ENCODE results near the gene PRDX1.
"Not testable (repeated sequence)": the region's sequence is repeated elsewhere in the genome, so short reads cannot be mapped to it uniquely, and the experiment has no call there.

The PRDX1 gene

DNA sequence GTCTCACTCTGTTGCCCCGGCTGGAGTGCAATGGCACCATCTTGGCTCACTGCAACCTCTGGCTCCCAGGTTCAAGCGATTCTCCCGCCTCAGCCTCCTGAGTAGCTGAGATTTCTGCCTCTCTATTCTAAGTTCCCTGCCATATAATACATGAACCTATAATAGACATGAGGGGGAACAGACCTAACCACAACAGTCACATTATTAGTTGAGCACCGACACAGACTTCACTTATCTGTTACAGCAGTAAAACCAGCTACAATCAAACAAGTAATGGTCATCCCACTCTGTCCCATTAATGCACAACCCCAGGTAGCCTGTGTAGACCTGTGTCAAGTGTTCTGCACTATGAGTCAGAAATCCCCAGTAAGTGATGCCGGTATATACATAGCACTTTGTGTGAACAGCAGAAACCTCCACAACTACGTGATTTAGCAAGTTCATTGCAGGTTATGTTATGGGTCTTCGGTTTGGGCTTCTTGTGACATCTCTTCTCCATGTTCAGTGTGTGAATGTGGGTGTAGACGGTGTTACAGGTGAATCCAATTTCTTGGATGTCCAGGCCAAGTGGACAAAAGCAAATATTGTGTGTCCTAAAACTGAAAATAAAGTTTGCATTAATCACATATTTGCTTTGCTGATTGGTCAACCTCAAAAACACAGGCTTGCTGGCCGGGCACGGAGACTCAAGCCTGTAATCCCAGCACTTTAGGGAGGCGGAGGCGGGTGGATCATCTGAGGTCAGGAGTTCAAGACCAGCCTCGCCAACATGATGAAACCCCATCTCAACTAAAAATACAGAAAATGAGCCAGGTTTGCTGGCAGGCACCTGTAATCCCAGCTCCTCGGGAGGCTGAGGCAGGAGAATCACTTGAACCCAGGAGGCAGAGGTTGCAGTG is 18.0 kb downstream of the PRDX1 start:
- no peak for FAIRE-seq

DNA sequence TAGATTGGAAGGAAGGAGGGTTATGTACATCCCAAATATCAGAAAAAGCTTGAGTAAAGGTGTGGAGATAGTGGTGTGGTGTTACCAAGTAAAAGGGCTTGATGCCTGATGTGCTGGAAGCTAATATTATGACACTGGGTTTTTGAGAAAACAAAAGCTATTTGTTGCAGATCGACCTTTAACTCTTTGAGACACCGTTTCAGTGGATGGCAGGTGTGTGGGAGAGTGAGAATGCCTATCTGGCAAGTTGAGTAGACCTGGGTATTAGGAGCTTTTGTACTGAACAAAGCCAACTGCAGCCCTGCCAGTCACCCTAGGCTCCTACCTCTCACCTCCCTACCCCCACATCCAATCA is 20.2 kb downstream of the PRDX1 start:
- FAIRE-seq, result no peak

DNA sequence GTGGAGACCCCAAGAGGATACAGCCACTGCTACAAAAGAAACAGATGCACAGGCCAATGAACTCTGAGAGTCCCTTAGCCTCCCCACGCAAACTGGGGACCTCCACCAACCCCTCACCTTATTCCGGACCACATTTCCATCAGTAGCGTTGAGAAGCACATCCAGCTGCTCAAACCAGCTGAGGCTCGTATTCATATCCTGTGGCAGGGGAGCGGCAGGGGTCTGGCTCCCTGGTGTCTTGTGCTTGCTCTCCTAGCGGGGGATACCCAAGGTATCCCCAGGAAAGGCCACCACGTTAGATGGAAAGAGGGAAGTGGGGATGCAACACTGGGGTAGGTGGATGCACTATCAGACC is 22.3 kb downstream of the PRDX1 start:
- FAIRE-seq, result no peak

DNA sequence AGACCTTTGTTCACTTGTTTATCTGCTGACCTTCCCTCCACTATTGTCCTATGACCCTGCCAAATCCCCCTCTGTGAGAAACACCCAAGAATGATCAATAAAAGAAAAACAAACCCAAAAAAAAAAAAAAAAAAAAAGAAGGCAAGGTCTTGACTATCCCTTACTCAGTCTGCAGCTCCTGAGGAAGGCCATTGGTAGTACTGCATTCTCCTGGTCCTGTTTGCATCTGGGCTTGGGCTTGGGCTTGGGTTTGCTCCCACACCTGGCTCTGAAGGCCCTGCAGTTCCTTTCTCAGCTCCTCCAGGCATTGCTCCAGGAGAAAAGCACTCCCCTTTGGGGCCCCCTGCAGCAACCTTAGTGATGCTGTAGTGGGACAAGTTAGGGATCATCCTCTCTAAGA is 23.4 kb downstream of the PRDX1 start:
- no peak for FAIRE-seq

DNA sequence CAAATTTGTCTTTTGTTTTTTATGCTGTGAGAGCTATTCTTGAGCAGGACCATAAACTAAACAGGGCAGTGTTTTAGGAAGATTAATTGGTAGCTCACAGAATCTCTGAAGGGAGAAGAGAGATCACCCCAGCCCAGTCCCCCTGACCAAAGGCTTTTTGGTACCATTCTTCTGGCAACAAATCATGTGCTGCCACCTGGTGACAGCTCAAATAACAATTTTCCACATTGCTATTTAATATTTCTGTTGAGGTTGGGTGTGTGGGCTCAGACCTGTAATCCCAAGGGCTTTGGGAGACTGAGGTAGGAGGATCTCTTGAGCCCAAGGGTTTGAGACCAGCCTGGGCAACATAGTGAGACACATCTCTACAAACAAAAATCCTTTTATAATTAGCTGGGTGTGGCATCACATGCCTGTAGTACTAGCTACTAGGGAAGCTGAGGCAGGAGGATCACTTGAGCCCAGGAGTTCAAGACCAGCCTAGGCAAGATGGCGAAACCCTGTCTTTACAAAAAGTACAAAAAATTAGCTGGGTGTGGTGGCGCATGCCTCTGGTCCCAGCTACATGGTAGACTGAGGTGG is 28.5 kb downstream of the PRDX1 start:
- no peak for FAIRE-seq

DNA sequence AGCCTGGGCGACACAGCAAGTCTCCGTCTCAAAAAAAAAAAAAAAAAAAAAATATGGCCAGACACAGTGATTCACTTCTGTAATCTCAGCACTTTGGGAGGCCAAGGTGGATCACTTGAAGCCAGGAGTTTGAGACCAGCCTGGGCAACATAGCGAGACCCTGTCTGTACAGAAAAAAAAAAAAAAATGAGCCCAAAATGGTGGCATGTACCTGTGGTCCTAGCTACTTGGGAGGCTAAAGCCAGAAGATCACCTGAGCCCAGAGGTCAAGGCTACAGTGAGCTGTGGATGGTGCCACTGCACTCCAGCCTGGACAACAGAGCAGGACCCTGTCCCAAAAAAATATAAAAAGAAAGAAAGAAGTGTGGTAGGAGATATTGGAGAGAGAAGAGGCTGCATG is 29.0 kb downstream of the PRDX1 start:
- no peak for FAIRE-seq

DNA sequence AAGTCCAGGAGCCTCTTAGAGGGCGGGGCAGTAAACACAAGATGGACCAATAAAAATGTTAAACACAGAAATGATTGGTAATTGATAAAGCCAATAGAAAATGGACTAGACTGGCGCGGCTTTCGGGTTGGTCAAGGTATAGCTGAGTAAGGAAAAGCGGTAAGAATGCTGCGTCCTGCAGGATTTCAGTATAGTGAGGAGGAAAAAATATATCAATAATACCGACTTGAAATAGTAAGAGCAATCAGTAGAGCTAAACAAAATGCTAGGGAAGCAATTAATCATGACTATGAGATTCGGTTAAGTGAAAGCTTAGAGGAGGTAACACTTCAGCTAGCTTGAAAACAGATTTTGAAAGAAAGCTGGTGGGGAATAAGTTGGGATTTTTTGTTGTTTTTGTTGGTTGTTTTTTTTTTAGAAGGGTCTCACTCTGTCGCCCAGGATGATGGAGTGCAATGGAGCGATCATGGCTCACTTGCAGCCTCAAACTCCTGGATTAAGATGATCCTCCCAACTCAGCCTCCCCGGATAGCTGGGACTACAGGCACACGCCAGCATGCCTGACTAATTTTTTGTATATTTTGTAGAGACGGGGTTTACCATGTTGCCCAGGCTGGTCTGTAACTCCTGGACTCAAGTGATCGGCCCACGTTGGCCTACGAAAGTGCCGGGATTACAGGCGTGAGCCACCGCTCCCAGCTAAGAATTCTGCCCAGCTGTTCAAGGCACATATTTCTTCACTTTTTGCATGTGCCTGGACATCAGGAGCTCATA is 30.0 kb downstream of the PRDX1 start:
- FAIRE-seq, result no peak

DNA sequence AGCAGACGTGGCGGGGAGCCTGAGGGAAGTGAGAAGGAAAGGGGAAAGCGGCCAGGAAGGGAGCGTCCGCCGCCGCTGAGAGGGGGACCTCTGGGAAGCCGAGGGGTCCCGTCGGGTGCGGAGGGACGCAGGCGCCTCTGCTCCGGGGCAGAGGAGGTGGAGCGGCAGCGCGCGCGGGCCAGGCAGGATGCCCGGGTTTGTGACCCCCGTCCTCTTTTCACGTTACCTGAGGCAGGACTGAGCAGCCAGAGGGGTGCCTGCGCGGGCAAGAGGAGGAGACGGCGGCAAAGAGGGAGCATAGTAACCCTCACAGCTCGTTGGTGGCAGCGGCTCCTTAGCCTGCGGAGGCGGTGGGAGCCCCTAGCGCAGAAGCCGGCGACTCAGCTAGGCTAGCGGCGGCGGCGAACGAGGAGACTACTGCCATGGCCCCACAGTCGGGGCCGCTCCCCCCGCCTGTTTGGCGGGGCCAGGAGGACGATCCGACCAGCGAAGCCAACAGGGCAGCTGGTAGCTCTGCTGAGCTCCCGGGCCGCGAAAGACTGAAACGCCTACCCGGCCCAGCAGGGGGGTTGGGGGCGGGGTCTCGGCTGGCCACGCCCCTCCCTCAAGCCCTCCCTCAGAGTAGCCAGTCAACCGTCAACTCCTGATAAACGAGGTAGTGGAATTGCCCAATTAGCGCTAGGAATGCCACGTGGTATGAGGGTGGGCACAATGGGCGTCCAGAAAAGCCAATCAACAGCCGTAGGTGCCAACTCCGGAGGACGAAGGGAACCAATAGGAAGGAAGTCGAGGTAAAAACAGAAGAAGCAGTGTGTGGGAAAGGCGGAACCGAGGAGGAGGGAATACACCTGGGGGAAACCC is 30.8 kb downstream of the PRDX1 start, which contains the start of gene TESK2:
TESK2 (minus strand) TSS at position 538 of the 861 bp plus-strand sequence. CDS start 33,378 bp downstream, outside the sequence.
- peak; percentile 98 for FAIRE-seq

DNA sequence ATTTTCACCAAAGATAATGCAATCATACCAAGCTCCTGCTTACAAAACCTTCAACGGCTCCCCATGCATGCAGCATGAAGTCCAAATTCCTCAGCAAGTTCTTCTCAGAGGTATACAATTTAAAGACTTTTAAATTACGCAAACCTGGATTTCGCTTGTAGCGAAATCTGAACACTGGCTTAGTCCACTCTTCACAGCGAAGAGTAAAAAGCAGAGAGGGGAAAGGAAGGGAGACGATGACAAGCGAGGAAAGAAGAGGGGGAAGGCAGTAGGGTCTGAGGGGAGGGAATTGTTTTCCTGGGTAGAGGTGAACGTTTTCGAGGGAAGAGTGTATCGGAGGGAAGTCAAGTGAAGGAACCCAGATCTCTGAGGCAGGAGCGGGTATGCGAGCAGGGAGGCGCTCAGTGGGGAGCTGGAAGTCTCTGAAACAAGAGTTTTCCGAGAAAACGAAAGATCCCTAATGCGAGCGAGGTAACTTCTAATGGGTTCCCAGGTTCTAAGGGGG is 31.5 kb downstream of the PRDX1 start:
- FAIRE-seq, result no peak

DNA sequence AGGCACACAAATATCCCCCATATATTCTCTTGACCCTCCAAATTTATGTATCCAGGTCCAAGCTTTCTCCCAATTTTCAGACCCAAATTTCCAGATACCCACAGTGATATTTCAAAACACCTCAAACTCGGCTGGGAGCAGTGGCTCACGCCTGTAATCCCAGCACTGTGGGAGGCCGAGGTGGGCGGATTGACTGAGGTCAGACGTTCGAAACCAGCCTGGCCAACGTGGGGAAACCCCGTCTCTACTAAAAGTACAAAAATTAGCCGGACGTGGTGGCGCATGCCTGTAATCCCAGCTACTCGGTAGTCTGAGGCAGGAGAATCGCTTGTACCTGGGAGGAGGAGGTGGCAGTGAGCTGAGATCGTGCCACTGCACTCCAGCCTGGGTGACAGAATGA is 32.3 kb downstream of the PRDX1 start:
- not testable (repeated sequence) for FAIRE-seq

DNA sequence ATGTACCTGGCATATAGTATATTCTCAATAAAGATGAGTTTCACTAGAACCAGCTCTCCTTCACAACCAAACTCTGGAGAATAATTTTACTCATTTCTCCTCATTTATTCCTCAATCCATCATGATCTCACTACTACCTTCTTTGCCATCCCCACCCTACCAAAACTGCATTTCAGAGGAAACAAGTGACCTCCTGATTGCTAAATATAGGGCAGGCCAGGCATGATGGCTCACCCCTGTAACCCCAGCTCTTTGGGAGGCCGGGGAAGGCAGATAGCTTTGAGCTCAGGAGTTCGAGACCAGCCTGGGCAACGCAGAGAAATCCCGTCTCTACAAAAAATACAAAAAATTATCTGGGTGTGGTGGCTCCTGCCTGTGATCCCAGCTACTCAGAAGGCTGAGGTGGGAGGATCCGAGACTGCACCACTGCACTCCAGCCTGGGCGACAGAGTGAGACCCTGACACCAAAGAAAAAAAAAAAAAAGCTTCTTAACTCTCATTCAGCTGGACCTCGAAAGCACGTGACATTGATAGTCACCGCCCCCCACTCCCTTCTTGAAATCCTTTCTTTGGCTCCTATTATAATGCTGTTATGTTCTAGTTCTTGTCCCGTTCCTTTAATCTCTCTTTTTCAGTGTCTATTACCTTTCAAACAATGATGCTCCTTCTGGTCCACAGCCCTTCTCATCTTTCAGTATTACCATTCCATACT is 32.9 kb downstream of the PRDX1 start:
- no peak for FAIRE-seq

DNA sequence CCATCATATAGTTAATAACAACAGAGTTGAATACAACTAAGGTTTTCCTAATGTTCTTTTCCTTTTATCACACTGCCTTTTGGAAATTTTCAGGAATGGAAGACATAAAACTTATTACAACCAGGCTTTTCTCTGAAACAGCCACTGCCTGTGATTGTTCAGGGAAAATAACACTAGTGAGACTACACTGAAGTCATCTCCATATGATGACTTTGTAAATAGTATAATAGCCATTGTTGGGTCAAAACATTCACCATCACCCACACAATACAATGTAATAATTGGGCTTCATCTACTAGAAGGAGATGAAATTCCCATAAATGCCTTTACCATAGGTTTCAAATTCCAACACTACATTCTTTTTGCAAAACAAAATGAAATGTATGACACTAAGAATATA is 35.7 kb downstream of the PRDX1 start:
- FAIRE-seq, result no peak

DNA sequence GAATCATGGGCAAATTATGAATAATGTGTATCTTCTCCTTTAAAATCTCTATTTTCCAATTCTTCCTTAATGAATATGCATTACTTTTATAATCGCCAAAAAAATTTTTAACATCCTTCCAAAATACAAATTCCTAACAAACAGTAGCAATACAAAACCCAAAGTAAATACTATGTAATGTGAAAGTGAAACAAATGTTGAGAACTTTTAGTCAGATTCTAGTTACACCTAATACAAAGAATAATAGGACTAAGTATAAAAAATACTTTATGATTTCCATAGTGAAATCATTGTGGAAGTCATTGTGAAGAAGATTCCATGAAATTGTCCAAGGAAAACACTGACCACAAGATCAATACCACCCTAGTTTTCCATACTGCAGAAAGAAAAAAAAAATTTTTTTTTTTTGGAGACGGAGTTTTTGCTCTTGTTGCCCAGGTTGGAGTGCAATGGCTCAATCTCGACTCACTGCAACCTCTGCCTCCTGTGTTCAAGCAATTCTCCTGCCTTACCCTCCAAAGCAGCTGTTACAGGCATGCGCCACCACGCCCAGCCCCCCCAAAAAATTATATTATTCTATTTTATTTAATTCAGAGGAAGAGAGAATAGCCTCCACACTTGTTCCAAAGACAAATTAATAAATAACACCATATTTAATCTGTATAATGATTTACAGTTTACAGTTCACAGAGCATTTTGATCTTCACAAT is 42.5 kb downstream of the PRDX1 start:
- peak; percentile 21 for FAIRE-seq

DNA sequence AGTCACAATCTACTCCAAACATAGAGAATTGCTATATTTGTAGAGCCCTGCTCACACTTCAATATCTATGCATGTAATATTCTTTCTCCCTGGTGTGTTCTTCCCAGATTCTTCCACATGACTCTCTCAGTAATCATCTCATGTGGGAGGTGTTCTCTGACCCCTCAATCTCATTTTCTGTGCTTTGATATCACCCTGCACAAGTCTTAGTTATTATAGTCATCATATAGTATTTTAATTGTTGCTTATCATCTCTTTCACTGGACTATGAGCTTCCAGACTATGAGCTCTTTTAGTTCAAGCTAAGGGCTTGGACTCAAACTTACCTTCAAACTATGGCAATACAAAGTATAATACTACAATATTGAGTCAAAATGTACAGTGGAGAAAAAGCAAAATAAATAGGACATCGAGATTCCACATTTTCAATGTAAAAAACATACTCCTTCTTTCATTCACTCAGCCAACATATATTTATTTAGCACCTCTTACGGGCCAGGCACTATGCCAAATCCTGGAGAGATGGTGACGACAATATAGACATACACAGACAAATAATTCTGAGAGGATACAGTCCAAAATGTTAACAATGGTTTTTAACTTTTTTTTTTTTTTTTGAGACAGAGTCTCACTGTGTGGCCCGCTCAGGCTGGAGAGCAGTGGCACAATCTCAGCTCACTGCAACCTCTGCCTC is 43.4 kb downstream of the PRDX1 start:
- FAIRE-seq, result no peak

DNA sequence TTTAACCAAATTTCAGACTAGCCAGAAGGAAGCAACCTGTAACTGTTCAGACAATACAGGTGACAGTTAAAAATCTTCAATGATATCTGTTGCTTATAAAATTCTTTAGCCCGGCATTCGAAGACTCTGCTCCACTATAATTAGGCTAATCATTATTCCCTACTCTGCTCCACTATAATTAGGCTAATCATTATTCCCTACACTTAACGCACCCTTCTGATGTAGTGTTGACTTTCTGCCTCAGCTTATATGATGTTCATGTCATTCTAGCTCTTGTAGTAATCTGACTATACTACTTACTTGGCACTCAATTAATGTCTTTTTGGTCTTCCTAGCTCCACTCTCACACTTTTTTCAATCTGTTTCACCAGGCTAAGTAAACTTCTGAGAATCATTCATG is 44.0 kb downstream of the PRDX1 start:
- FAIRE-seq, result no peak

DNA sequence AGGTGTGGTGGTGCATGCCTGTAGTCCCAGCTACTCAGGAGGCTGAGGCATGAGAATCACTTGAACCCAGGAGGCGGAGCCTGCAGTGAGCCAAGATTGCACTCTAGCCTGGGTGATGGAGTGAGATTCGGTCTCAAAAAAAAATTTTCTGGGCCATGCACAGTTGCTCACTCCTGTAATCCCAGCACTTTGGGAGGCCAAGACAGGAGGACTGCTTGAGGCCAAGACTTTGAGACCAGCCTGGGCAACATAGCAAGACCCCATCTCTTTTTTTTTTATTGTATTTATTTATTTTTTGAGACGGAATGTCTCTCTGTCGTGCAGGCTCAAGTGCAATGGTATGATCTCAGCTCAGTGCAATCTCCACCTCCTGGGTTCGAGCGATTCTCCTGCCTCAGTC is 47.5 kb downstream of the PRDX1 start:
- FAIRE-seq, result not testable (repeated sequence)

DNA sequence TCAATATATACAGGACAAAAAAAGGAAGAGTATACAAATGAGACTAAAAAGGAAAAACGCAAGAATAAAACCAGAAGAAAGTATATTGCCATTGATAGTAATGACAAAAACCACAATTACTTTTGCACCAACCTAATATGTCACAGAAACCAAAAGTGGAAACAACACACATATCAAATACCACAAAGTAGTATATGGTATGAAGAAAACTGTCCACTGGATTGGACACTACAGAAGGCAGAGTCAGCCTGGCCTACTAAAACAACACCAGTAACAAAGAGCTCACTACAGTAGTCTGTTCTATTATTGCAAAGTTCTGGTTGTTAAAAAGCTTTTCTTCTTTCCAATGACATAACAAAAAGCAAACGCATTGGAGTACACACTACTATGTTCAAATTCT is 48.4 kb downstream of the PRDX1 start:
- FAIRE-seq, result no peak

DNA sequence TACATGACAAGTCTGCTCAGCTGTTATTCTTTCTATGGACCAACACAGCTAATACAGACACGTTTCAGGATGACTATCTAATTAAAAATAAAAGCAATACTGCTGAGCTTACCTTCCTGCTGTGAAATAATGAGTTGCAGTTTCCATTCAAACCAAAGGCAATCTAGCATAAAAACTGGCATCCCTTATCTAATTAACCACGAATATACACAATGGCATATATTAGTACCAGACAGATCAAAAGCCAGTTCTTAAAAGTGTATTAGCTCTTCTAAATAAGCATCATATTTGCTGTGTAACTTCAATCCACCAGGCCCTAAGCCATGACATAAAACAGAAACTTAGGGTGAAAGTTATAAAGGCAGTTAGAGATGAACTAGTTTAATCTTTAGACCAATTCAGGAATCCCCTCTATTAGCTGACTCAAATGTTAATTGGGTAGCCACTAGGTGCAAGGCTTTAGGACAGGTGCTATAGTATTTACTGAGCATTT is 51.3 kb downstream of the PRDX1 start:
- no peak for FAIRE-seq

DNA sequence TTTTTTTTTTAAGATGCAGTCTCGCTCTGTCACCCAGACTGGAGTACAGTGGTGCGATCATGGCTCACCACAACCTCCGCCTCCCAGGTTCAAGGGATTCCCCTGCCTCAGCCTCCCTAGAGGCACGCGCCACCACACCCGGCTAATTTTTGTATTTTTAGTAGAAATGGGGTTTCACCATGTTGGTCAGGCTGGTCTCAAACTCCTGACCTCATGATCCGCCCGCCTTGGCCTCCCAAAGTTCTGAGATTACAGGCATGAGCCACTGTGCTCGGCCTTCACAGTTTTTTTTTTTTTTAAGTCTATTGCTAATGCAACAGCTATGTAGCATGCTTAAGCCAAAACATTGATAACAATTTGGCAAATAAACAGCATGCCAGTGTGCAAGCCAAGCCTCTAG is 54.3 kb downstream of the PRDX1 start:
- FAIRE-seq, result not testable (repeated sequence)

DNA sequence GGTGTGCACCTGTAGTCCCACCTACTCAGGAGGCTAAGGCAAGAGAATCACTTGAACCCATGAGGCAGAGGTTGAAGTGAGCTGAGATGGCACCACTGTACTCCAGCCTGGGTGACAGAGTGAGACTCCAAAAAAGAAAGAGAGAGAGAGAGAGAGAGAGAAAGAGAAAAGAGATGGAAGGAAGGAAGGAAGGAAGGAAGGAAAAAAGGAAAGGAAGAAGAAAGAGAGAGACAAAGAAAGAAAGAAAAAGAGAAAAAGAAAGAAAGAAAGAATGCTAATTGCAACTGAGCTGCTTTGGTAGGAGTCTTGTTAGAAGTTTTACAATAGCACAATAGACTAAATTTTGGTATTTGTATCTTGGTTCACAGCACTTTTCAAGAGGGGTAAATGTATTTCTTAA is 56.4 kb downstream of the PRDX1 start:
- no peak for FAIRE-seq
